Measurements from ENCODE around the gene ANTXR2. TPM values are rescaled to one million over a fixed set of nuclear protein-coding genes. Genes with fewer than 3 reads are reported as not detected.

ANTXR2 gene
- total and polyA plus RNA-seq, 9 of the 15 experiments (the other 6 are each of a cell fraction or from before 2014, with no cell fraction given): 10.1 to 83.8 (median 60.3) TPM

DNA sequence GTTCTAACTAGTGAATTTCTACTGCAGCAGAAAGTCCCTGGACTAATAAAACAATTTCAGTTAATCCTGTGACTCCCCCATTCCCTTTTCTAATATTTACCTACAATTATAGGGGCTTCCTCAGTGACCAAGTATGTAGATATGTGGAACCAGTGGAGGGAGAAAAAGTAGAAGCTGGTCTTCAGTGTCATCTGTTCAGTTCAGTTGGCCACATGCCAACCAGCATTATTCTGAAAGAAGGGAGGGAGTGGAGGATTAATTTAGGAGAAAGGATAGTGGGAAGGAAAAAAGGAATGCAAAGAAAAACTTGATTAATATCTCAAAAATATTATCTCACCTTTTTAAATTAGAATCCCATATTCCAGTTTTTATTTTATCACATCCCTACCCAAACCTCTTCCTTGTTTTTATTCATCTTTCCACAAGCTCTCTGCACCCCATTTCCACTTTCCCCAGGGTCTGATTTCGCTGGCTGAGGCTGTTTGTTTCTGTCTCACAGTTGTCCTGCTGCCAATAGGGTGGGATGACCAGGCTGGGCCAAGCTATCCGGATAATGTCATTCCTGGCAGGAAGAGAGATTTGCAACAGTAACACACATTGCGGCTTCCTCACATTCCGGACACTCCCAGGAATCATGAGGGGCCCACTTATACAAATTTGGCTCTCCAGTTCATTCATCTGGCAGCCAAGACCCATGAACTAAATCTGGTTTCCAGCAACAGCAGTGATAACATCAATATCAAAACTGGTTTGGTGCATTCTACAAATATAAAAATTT is 24.6 kb upstream of the ANTXR2 start:
- Histone ChIP-seq H3K27me3 (ENCODE audit: control insufficient read depth in 2 of 2, insufficient read depth in 2 of 2, low read length in 2 of 2) (no peaks in the 10 kb centered on the region), H3K9ac (ENCODE audit: insufficient read depth in 1 of 2, low read depth in 2 of 2, low read length in 2 of 2) (no peak overlapping the region), H3K27ac (ENCODE audit: extremely low read depth, low read depth, low read length) (no peak overlapping the region), H3K9me1 (ENCODE audit: control insufficient read depth, insufficient read depth, low read length) (no peaks in the 10 kb centered on the region), H3K9me3 (replicated peaks; ENCODE audit: control insufficient read depth, insufficient read depth, low read depth, low read length) (no peaks in the 10 kb centered on the region), H3K36me3 (ENCODE audit: control insufficient read depth, insufficient read depth, low read length) (no peaks in the 10 kb centered on the region), H3K4me3 (no peak overlapping the region), H3K79me2 (ENCODE audit: control insufficient read depth, insufficient read depth, low read length) (no peaks in the 10 kb centered on the region), H3K4me2 (ENCODE audit: insufficient read depth, low read length) (no peak overlapping the region), H4K20me1 (replicated peaks; ENCODE audit: control insufficient read depth, insufficient read depth, low read length) (no peaks in the 10 kb centered on the region), H2AFZ (ENCODE audit: low read depth, low read length) (peak overlapping the region; percentile 25), H3K4me1 (replicated peaks in 1 of 2; ENCODE audit: control insufficient read depth in 2 of 2, insufficient read depth in 2 of 2, low read length in 2 of 2) (peaks cover 0 to 20% of the 10 kb centered on the region in 2 experiments; a peak in 4 of 5 replicates)
- in situ Hi-C loops (cut with MboI) (no loop called here), intact Hi-C loops (cut with micrococcal nuclease) (no loop called here)
- ChIA-PET POLR2A (no interaction called here), CTCF (ENCODE audit: low intra/inter-chr PET ratio) (interaction anchor here (0.6 kb wide), 1 partner anchor 12 kb away, joined by 3 read pairs; no protein-coding TSS in a partner anchor)
- no peak for FAIRE-seq
- 70% methylated on average over 4 of the region's 4 CpGs for WGBS (ENCODE audit: insufficient coverage, low coverage, missing lambda C conversion rate)
- BruUV-seq (replicated peaks): no TSS peak
- peak in 2 of 4 experiments; percentile 22 to 68 for DNase-seq (ENCODE audit: extremely low read depth in 1 of 4, low spot score in 3 of 4)
- ATAC-seq: peak; percentile 64
- TF ChIP-seq, protein P1, sequence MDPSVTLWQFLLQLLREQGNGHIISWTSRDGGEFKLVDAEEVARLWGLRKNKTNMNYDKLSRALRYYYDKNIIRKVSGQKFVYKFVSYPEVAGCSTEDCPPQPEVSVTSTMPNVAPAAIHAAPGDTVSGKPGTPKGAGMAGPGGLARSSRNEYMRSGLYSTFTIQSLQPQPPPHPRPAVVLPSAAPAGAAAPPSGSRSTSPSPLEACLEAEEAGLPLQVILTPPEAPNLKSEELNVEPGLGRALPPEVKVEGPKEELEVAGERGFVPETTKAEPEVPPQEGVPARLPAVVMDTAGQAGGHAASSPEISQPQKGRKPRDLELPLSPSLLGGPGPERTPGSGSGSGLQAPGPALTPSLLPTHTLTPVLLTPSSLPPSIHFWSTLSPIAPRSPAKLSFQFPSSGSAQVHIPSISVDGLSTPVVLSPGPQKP (CRISPR knock-in tag; IDR thresholded peaks at IDR 0.05): no peak
- TF ChIP-seq NFIX (CRISPR knock-in tag; IDR thresholded peaks at IDR 0.05; ENCODE audit: low read depth): peak; percentile 75
- peak; percentile 99 for TF ChIP-seq NFIC (IDR thresholded peaks at IDR 0.05)
- no peak for TF ChIP-seq FIP1L1 (IDR thresholded peaks at IDR 0.05; ENCODE audit: low read depth, low read length, poor library complexity, severe bottlenecking)
- TF ChIP-seq, protein P2, sequence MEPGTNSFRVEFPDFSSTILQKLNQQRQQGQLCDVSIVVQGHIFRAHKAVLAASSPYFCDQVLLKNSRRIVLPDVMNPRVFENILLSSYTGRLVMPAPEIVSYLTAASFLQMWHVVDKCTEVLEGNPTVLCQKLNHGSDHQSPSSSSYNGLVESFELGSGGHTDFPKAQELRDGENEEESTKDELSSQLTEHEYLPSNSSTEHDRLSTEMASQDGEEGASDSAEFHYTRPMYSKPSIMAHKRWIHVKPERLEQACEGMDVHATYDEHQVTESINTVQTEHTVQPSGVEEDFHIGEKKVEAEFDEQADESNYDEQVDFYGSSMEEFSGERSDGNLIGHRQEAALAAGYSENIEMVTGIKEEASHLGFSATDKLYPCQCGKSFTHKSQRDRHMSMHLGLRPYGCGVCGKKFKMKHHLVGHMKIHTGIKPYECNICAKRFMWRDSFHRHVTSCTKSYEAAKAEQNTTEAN (CRISPR knock-in tag; IDR thresholded peaks at IDR 0.05): no peak
- TF ChIP-seq NEUROD1 (IDR thresholded peaks at IDR 0.05; ENCODE audit: borderline replicate concordance, low read depth, low read length, partially characterized antibody): no peak
- no peak for TF ChIP-seq IRF9 (tag; IDR thresholded peaks at IDR 0.05)
- no peak for TF ChIP-seq SMAD4 (CRISPR knock-in tag; conservative IDR thresholded peaks at IDR 0.05)
- no peak for TF ChIP-seq POLR3G (IDR thresholded peaks at IDR 0.05; ENCODE audit: extremely low read depth, insufficient read length, insufficient replicate concordance)
- no peak for TF ChIP-seq ETS2 (tag; IDR thresholded peaks at IDR 0.05; ENCODE audit: borderline replicate concordance, poor library complexity, severe bottlenecking)
- no peak for TF ChIP-seq ZNF12 (CRISPR knock-in tag; IDR thresholded peaks at IDR 0.05)
- TF ChIP-seq ZNF561 (CRISPR knock-in tag; conservative IDR thresholded peaks at IDR 0.05): no peak

All from K562 (cell line).